ENCODE measurements around the gene NPB. TPM values are rescaled to one million over a fixed set of nuclear protein-coding genes. Genes with fewer than 3 reads are reported as not detected.
A peak's percentile ranks its signal among the peaks of the same experiment; 100 is the strongest.

The NPB gene
- total RNA-seq, 2 donors from 2014 or later: 0.19 TPM; not detected in 1

DNA sequence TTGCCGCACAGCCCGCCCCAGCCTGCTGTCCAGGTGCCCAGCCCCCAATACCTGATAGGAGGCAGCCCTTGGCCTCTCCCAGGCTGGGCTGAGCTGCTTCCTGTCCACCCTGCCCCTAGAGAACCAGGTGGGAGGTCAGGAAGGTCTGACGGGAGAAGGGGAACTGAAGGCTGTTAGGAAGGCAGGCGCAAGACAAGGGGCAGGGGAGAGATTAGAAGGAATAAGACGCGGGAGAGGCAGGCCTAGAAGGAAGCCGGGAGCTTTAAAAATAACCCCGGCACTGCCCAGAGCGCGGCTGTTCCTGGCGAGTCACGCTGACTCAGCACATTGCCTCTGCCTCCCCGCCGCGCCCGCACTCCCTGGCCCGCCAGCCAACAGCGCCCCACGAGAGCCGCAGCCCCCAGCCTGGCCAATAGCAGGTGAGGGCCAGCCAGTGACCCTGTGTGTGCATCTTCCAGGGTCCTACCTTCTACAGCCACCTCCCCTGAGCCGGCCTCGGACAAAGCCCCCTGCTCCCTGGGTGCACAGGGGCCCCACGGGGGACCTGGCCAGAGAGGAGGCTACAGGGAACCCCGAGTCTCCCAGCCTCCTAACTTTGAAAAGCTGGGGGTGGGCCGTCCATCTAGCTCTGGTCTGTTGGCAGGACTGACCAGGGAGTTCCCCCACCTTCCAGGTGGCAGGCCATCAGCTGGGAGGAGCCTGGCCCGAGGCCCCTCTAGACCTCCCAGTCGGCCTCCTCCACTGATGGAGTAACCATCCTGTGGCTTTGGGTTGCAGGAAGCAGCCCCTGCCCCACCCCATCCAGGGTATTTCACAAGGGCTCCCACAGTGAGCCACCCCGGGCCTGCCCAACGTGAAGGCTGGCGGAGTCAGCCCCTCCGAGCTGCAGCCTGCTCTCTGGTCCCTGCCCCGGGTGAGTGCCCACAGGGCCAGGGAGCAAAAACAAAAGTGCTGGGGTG is 21.5 kb downstream of the NPB start:
- no peak for ATAC-seq (replicated peaks in 1 of 2)
- Mint-ChIP-seq H3K27ac (no peak overlapping the region), H3K36me3 (ENCODE audit: insufficient read depth in 2 of 2) (peaks cover 2% of the 10 kb centered on the region in 2 donors)

DNA sequence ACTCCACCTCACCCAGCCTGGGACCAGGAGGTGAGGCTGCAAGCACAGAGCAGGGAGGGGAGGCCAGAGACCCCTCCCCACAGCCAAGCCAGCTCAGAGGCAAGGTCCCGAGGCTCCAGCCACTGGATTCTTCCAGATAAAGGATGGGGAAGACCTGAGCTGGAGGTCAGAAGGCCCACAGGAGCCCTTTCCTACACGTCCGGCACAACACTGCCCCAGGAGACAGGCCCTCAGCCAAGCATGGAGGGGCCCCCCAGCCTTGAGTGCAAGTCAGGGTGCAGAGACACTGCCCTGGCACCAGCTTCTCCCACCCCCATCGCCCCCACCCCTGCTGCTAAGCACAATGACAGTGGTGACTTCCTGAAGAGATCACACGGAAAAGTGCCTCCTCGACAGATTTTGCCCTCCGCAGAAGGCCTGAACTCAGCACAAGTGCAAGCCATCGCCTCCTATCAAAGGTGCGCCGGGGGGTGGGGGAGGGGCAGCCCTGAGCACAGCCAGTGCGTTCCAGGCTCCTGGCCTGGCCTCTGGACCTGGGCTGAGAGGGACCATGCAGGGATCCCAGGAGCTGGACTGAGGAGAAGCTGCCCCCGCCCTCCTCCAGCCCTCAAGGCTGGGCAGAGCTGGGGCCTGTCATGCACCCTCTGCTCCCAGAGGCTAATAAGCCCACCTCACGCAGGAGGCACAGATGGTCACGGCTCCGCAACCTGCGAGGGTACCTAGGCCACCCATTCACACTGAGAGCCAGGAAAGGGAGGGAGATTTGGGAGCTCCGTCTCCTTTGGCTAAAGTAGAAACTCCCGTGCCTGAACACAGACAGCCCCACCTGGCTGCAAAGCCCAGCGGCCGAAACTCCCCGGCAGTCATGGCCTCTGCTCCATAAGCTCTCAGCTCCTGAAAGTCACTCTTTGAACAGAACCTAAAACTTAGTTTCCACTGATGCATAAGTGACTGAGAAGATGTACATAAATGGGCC is 22.8 kb downstream of the NPB start:
- no peak for DNase-seq
- H3K4me3 Mint-ChIP-seq: peak overlapping the region; percentile 18 to 97

More for the DNA sequence above, 21.5 kb downstream of the NPB start:
- Mint-ChIP-seq H3K9me3 (no peaks in the 10 kb centered on the region), H3K4me3 (peak overlapping the region in 1 of 2 donors; percentile 97), H3K4me1 (ENCODE audit: low read depth) (peaks cover 39% of the 10 kb centered on the region), H3K27me3 (ENCODE audit: low read depth) (no peaks in the 10 kb centered on the region)
- no peak for DNase-seq

DNA sequence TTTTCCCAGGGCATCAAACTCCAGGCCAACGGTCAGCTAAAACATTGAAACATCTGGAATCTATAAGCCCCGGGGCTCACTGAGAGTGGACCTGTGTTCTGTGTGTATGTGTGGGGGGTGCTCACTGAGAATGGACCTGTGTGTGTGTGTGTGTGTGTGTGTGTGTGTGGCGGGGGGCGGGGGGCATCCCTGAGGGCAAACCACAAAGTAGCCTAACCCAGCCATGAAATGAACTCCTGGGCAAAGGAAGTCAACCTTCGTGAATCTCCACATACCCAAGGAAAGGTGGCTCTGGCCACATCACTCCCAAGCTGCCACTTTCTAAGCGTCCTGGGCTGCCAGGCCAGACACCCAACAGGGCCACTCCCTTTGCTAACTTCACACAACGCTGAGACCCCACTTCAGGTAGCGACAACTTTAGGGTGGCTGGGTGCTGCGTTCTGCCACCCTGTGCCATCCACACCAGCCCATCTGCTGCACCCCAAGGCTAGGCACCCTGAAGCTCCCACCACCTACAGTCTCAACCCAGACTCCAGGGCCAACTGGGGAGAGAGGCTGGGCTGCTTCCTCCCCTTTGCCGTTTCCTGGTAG is 23.9 kb downstream of the NPB start:
- ATAC-seq (replicated peaks in 1 of 2): no peak
- H3K4me1 Mint-ChIP-seq (ENCODE audit: low read depth): peaks cover 40% of the 10 kb centered on the region
- peak overlapping the region; percentile 95 to 97 for H3K4me3 Mint-ChIP-seq
- DNase-seq: no peak
- no peaks in the 10 kb centered on the region for H3K27me3 Mint-ChIP-seq (ENCODE audit: low read depth)
- no peaks in the 10 kb centered on the region for H3K9me3 Mint-ChIP-seq
- H3K36me3 Mint-ChIP-seq (ENCODE audit: insufficient read depth in 2 of 2): peaks cover 2% of the 10 kb centered on the region in 2 donors
- peak overlapping the region; percentile 92 for H3K27ac Mint-ChIP-seq

More for the DNA sequence above, 22.8 kb downstream of the NPB start:
- H3K27me3 Mint-ChIP-seq (ENCODE audit: low read depth): no peaks in the 10 kb centered on the region
- no peaks in the 10 kb centered on the region for H3K9me3 Mint-ChIP-seq
- H3K4me1 Mint-ChIP-seq (ENCODE audit: low read depth): peaks cover 38% of the 10 kb centered on the region
- no peak for ATAC-seq (replicated peaks in 1 of 2)
- peaks cover 2% of the 10 kb centered on the region in 2 donors for H3K36me3 Mint-ChIP-seq (ENCODE audit: insufficient read depth in 2 of 2)
- no peak overlapping the region for H3K27ac Mint-ChIP-seq

DNA sequence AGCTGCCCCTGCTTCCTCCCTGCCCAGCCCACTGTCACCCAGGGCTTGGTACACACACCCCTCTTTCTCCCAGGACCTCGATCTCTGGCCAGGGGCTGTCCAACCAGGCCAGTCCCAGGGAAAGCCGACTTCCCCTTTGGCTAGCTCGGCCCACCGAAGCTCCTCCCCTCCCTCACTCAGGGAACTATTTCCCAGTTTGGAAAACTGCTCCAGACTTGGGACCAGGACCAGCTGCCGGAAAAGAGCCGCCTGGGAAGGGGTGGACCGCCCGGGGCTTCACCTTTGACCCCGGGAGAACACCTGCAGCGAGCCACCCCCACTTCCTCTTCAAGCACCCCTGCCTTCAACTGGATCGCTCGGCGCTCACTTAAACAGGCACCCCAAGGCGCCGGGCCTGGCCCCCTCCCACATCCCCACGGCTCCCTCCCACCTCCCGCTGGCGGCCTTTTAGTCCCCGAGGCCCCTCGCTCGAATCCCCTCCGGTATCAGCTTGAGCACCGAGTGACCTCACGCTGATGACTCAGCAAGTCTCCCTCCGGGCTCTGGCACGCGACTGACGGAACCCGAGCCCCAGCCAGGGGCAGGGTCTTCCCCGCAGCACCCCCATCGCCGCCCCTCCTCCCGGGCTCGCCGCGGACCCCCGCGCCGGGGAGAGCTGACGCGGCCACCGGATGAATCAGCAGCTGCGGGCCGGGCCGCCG is 24.6 kb downstream of the NPB start:
- peak overlapping the region; percentile 92 for H3K27ac Mint-ChIP-seq

DNA sequence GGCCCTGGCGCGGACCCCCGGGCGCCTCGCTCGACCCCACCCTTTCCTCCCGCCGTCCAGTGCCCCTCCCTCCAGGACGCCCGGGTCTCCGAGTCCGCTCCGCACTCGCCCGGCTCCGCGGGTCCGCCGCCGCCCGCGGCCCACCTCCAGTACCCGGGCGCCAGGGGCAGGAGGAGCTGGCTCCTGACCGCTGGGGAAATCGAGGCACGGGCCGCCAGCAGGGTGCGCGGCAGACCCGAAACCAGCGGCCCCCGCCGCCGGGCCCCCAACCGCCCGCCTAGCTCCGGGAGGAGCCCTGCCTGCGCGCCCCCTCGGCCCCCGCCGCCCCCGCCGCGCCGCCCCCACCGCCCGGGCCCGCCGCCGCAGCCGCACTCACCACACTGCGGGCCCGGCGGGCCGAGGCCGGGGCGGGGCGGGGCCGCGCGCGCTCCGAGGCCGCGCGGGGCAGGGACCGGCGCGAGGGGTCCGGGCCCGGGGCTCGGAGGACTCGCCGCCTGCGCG is 25.2 kb downstream of the NPB start:
- peak overlapping the region; percentile 75 to 97 for H3K4me3 Mint-ChIP-seq
- peak; percentile 13 to 34 for ATAC-seq (replicated peaks in 1 of 2)
- peaks cover 2% of the 10 kb centered on the region in 2 donors for H3K36me3 Mint-ChIP-seq (ENCODE audit: insufficient read depth in 2 of 2)
- H3K9me3 Mint-ChIP-seq: no peaks in the 10 kb centered on the region
- peaks cover 41% of the 10 kb centered on the region for H3K4me1 Mint-ChIP-seq (ENCODE audit: low read depth)
- H3K27me3 Mint-ChIP-seq (ENCODE audit: low read depth): no peaks in the 10 kb centered on the region
- no peak overlapping the region for H3K27ac Mint-ChIP-seq
- no peak for DNase-seq

More for the DNA sequence above, 24.6 kb downstream of the NPB start:
- Mint-ChIP-seq H3K9me3 (no peaks in the 10 kb centered on the region), H3K4me3 (peak overlapping the region; percentile 95 to 97), H3K27me3 (ENCODE audit: low read depth) (no peaks in the 10 kb centered on the region), H3K36me3 (ENCODE audit: insufficient read depth in 2 of 2) (peaks cover 2% of the 10 kb centered on the region in 2 donors), H3K4me1 (ENCODE audit: low read depth) (peaks cover 41% of the 10 kb centered on the region)
- peak; percentile 46 to 54 for ATAC-seq (replicated peaks in 1 of 2)
- peak; percentile 72 to 87 for DNase-seq

DNA sequence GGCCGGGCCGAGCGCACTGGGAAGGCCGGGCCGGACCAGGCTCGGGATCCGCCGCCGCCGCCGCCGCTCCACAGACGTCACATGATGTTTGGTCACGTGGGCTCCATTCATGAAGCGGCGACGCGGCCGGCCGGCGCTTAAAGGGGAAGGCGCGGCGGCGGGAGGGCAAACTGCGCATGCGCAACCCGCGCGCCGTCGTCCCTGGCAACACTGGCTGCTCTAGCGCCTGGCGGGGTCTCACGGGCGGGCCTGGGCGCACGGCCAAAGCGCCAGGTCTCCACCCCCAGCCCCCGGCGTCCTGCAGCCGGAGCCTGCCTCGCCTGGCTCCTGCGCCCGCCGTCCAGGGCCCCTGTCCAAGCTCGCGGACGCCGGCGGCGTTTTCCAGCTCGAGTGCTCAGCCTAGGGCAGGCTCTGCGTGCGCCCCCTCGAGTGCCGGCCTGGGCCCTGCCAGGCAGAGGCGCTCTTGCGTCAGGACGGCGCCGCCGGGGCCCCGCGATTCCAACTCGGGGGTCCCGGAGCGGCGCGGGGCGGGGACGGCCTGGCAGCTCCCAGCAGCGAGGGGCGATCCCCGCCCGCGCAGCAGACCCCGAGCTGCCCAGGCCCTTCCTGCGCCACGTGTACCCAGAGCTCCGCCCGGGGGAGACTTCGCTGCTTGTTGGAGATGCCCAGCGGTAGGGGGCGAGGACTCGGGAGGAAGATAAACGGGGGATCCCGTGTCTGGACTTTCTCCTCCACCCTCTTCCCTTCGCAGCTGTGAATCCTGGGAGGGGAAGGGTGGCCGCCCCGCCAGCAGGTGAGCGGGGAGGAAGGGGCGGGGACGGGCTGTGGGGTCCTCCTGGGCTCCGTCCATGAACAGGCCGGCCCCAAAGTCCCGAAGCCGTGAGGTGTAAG is 25.9 kb downstream of the NPB start, which contains the start of gene MAFG:
TSS of gene MAFG (minus strand) at position 83 of the 891 bp plus-strand sequence. CDS start 4,550 bp downstream, outside the sequence.
- no peaks in the 10 kb centered on the region for H3K9me3 Mint-ChIP-seq
- H3K27me3 Mint-ChIP-seq (ENCODE audit: low read depth): no peaks in the 10 kb centered on the region
- ATAC-seq (replicated peaks in 1 of 2): peak; percentile 74 to 78

DNA sequence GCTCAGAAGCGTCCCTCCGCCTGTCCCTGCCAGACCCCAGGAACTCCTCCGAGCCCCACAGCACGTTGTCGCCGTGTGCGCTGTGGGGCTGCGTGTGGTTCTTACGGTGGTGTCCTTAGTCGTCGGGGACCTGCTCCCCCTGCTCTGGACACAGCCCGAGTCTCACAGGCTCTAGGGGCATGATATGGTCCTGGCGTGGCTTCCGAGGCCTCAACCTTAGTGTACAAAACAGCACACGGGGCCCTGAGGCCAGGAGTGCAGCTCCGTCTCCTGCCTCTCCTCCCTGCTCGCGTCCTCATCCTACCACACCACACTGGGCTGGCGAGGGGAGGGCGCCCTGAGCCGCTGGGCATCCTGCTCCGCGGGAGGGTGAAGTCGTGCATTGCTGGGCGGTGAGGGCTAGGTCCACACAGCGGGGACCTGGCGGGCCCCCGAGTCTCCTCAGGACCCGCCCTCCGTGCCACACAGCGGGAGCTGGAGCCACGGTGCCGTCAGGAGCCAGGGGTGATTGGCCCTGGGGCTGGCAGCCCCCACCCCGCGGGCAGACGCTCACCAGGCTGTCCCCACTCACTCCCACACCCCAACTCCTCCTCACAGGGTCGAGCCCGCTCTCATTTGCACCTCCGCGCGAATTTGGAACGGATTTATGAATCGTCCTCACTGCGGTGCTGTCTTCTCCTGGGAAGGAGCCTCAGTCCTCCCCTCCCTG is 26.7 kb downstream of the NPB start:
- H3K36me3 Mint-ChIP-seq (ENCODE audit: insufficient read depth in 2 of 2): peaks cover 2 to 4% of the 10 kb centered on the region in 2 donors
- DNase-seq: no peak
- H3K4me3 Mint-ChIP-seq: peak overlapping the region; percentile 75 to 77
- H3K4me1 Mint-ChIP-seq (ENCODE audit: low read depth): peaks cover 46% of the 10 kb centered on the region
- no peak overlapping the region for H3K27ac Mint-ChIP-seq
- no peaks in the 10 kb centered on the region for H3K27me3 Mint-ChIP-seq (ENCODE audit: low read depth)
- H3K9me3 Mint-ChIP-seq: no peaks in the 10 kb centered on the region
- no peak for ATAC-seq (replicated peaks in 1 of 2)

More for the DNA sequence above, 25.9 kb downstream of the NPB start, which contains the start of gene MAFG:
- Mint-ChIP-seq H3K4me1 (ENCODE audit: low read depth) (peaks cover 44% of the 10 kb centered on the region), H3K36me3 (ENCODE audit: insufficient read depth in 2 of 2) (peaks cover under 1 to 2% of the 10 kb centered on the region in 2 donors), H3K4me3 (peak within 1 kb of the TSS; percentile 95 to 97), H3K27ac (peak within 1 kb of the TSS; percentile 92)
- DNase-seq: peak; percentile 91 to 93

DNA sequence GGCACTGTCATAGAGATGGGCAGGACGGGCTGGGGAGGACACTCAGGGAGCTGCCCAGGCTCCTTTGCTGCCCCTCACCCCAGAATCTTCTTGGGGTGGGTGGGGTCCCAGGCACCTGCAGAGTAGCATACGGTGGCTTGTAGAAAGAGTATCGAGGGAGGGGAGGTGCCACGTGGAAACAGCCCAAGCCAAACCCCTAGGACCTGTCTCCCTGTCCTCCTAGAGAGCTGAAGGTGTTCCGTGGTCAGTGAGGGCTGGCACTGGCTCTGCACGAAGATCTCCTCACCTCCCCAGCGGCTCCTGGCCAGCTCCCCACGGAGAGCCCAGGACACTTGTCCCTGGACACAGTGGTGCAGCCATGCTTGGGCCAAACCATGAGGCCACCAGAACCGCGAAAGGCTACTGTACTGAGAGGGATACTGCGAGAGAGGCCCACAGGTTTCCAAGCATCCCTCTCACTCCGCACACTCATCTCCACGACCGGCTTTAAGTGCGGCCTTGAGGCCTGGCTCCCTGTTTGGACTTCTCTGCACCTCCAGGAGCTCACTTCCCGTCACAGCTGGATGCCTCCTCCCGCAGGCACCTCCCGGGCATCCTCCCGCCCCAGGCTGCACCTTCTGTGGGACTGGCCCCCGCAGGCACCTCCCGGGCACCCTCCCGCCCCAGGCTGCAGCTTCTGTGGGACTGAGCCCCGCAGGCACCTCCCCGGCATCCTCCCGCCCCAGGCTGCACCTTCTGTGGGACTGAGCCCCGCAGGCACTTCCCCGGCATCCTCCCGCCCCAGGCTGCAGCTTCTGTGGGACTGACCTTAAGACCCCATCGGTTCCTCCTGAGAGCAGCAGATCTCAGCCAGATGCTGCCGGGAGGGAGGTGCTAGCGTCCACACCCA is 27.5 kb downstream of the NPB start:
- H3K36me3 Mint-ChIP-seq (ENCODE audit: insufficient read depth in 2 of 2): peaks cover 2 to 9% of the 10 kb centered on the region in 2 donors
- ATAC-seq (replicated peaks in 1 of 2) (no peak), DNase-seq (no peak)
- H3K4me3 Mint-ChIP-seq: peak overlapping the region; percentile 58 to 77
- no peaks in the 10 kb centered on the region for H3K9me3 Mint-ChIP-seq
- H3K27ac Mint-ChIP-seq: no peak overlapping the region
- no peaks in the 10 kb centered on the region for H3K27me3 Mint-ChIP-seq (ENCODE audit: low read depth)
- peaks cover 45% of the 10 kb centered on the region for H3K4me1 Mint-ChIP-seq (ENCODE audit: low read depth)

DNA sequence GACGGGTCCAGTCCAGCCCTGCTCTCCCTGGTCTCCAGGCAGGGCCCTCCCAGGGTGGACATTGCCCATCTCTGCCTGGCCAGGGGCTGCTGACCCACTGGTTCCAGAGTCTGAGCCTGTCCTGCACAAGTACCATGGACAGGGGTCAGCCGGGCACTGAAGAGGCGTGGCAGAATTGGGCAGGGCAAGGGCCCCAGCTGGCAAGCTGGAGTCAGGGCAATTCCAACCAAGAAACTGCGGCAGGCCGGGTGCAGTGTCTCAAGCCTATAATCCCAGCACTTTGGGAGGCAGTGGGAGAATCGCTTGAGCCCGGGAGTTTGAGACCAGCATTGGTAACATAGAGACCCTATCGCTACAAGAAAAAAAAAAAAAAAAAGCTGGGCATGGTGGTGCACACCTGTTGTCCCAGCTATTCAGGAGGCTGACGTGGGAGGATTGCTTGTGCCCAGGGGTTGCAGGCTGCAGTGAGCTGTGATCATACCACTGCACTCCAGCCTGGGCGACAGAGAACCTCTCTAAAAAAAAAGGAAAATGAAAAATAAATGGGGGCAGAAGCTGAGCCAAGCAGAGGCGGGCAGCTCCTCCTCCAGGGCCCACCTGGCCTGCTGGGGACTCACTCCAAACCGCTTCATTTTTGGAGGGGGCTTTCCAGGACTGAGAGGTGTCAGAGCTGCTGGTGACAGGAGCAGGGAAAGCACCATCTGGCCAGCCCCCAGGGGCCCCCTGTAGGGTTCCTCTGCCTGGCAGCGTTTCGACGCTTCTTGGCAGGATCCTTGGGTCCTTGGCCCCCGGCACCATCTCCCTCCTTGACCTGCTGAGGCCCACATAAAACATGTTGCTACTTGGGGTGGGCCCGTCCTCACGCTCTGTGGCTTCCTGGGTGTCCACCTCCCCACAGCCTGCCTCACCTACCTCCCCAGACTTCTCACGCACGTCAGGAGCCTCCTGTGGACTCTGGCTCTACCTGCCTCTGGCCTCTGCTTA is 28.4 kb downstream of the NPB start:
- H3K27ac Mint-ChIP-seq: no peak overlapping the region
- peaks cover 46% of the 10 kb centered on the region for H3K4me1 Mint-ChIP-seq (ENCODE audit: low read depth)
- H3K36me3 Mint-ChIP-seq (ENCODE audit: insufficient read depth in 2 of 2): peaks cover 2 to 9% of the 10 kb centered on the region in 2 donors
- H3K9me3 Mint-ChIP-seq: no peaks in the 10 kb centered on the region
- peak overlapping the region in 1 of 2 donors; percentile 36 for H3K4me3 Mint-ChIP-seq
- no peak for ATAC-seq (replicated peaks in 1 of 2)
- no peak for DNase-seq
- H3K27me3 Mint-ChIP-seq (ENCODE audit: low read depth): no peaks in the 10 kb centered on the region

Data from activated T-cell treated with anti-CD3 and anti-CD28 coated beads, Interleukin-2, amount 50 U/mL, for 72 hours (primary cell).